Tibial nerve (tissue), 4 donors: Measurements from ENCODE around the gene FXYD3. TPM values are rescaled to one million over a fixed set of nuclear protein-coding genes. Genes with fewer than 3 reads are reported as not detected.

Experiments
- DNase-seq, 2 donors: peaks; one replicate each; pipeline ENCODE4 v3.0.0-alpha.2; 2019; ENCODE audit warnings: low spot score in 2 of 2
- H3K27ac ChIP-seq, 4 donors: fragments of 200-600 bp; sonication (generic) in 3 of 4; one replicate each; pipeline ENCODE4 v1.5.1; 2017 to 2019; ENCODE audit warnings: mild to moderate bottlenecking in 1 of 4
- H3K27me3 ChIP-seq, 2 donors: fragments of 200-600 bp; sonication (generic) in 1 of 2; one replicate each; pipeline versions ENCODE4 v1.5.1 to v1.6.0; 2017 to 2019
- H3K36me3 ChIP-seq, 3 donors: fragments of 200-600 bp; sonication (generic); one replicate each; pipeline ENCODE4 v1.5.1; 2018 to 2019
- H3K4me1 ChIP-seq, 4 donors: fragments of 200-600 bp; sonication (generic) in 3 of 4; one replicate each; pipeline ENCODE4 v1.5.1; 2017 to 2019
- H3K4me3 ChIP-seq, 4 donors: fragments of 200-600 bp; sonication (generic) in 3 of 4; one replicate each; pipeline ENCODE4 v1.5.1; 2017 to 2019; ENCODE audit warnings: mild to moderate bottlenecking in 1 of 4, moderate library complexity in 1 of 4
- H3K9me3 ChIP-seq, 4 donors: fragments of 200-600 bp; sonication (generic) in 3 of 4; one replicate each; pipeline ENCODE4 v1.5.1; 2017 to 2019
- CTCF ChIP-seq, 5 experiments: fragments of 200-600 bp in 3 of 5; fragments of 450-650 bp in 2 of 5; sonication (generic) in 3 of 5; IDR thresholded peaks; one replicate each; pipeline ENCODE4 v1.5.1; 2016 to 2019; ENCODE audit warnings: antibody characterized with exemption in 5 of 5, mild to moderate bottlenecking in 3 of 5, moderate library complexity in 2 of 5
- EP300 ChIP-seq, 2 donors: sonication (generic); formaldehyde crosslinking; IDR thresholded peaks; one replicate each; pipeline ENCODE4 v1.6.1; 2017; ENCODE audit warnings: antibody characterized with exemption in 2 of 2, mild to moderate bottlenecking in 1 of 2
- POLR2A ChIP-seq, 2 donors: fragments of 450-650 bp; IDR thresholded peaks; one replicate each; pipeline ENCODE4 v1.6.1; 2017; ENCODE audit warnings: antibody characterized with exemption in 2 of 2, mild to moderate bottlenecking in 2 of 2, moderate library complexity in 2 of 2
- WGBS, 2 donors: methylation state at CpG; one replicate each; pipeline ENCODE4 v1.1.5; 2018; 5-methylcytosine and 5-hydroxymethylcytosine counted together
- total RNA-seq, 4 donors: library from RNA; depleted of rRNA; stranded (reverse); fragments of >200 nt; gene quantifications; one replicate each; pipeline ENCODE4 v1.1.0, GENCODE V29; 2016

The FXYD3 gene
- total RNA-seq, 4 donors from 2014 or later: 10.8 to 33.9 (median 16.6) TPM

DNA sequence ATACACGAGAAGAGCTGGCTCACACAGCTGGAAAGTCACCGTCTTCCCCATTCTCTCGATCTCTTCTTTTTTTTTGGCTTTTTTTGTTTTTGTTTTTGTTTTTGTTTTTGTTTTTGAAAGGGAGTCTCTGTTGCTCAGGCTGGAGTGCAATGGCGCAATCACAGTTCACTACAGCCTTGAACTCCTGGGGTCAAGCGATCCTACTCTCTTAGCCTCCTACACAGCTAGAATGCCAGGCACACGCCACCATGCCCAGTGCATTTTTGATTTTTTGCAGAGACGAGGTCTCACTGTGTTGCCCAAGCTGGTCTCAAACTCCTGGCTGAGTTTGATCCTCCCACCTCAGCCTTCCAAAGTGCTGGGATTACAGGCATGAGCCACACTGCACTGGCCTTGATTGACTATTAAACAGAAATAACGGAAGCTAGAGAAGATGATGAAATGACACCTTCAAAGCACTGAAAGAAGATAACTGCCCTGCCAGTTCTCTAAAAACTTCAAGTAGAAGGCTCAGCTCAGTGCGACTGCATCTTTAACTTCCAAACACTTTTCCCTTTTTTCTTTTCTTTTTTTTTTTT is 4.0 kb downstream of the FXYD3 start:
- WGBS, 2 donors: 42 to 61% methylated on average over 9 of the region's 9 CpGs
- H3K27ac ChIP-seq: peak overlapping the region; percentile 82 to 99 (median 90)
- no peaks in the 10 kb centered on the region for H3K27me3 ChIP-seq
- H3K4me1 ChIP-seq: peaks cover 0 to 99% (median 55%) of the 10 kb centered on the region in 4 donors
- H3K4me3 ChIP-seq: no peak overlapping the region
- H3K36me3 ChIP-seq: no peaks in the 10 kb centered on the region
- no peaks in the 10 kb centered on the region for H3K9me3 ChIP-seq
- TF ChIP-seq CTCF (IDR thresholded peaks at IDR 0.05) (no peak), EP300 (IDR thresholded peaks at IDR 0.05) (peak in 1 of 2 donors; percentile 56), POLR2A (IDR thresholded peaks at IDR 0.05) (no peak)
- no peak for DNase-seq

GRCh38 chr19:35120492-35120891 is 4.9 kb downstream of the FXYD3 start:
- Histone ChIP-seq H3K4me3 (no peak overlapping the region), H3K36me3 (no peaks in the 10 kb centered on the region), H3K27ac (peak overlapping the region; percentile 82 to 99 (median 90)), H3K9me3 (no peaks in the 10 kb centered on the region), H3K4me1 (peaks cover 0 to 99% (median 59%) of the 10 kb centered on the region in 4 donors), H3K27me3 (no peaks in the 10 kb centered on the region)
- DNase-seq: peak in 1 of 2 donors; percentile 61
- TF ChIP-seq EP300 (IDR thresholded peaks at IDR 0.05) (peak in 1 of 2 donors; percentile 70), POLR2A (IDR thresholded peaks at IDR 0.05) (peak in 1 of 2 donors; percentile 18), CTCF (IDR thresholded peaks at IDR 0.05) (no peak)
- 46 to 56% methylated on average over 7 of the region's 7 CpGs for WGBS, 2 donors

DNA sequence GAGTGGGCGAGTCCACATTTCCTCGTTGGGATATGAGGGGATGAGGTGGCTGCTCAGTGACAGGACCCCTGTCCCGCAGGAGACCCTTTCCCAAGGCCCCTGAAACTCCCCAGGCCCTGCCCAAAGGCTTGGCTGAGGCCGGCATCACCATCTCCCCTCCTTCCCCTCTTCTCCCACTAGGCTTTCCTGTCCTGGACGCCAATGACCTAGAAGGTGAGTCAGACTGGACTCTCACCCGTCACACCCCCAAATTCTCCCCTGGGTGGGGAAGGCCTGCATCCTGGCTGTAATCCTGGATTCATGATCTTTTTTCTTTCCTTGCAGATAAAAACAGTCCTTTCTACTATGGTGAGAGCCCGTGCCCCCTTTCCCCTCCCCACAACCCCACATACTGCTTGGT is 5.3 kb downstream of the FXYD3 start:
- peaks cover 0 to 99% (median 63%) of the 10 kb centered on the region in 4 donors for H3K4me1 ChIP-seq
- whole genome bisulfite sequencing, 2 donors: 53 to 63% methylated on average over 7 of the region's 7 CpGs
- TF ChIP-seq CTCF (IDR thresholded peaks at IDR 0.05) (no peak), POLR2A (IDR thresholded peaks at IDR 0.05) (no peak), EP300 (IDR thresholded peaks at IDR 0.05) (no peak)
- H3K9me3 ChIP-seq: no peaks in the 10 kb centered on the region
- no peaks in the 10 kb centered on the region for H3K27me3 ChIP-seq
- peak overlapping the region; percentile 82 to 99 (median 90) for H3K27ac ChIP-seq
- no peak for DNase-seq
- no peak overlapping the region for H3K4me3 ChIP-seq
- no peaks in the 10 kb centered on the region for H3K36me3 ChIP-seq

- H3K4me3 ChIP-seq: peak overlapping the region in 1 of 4 donors; percentile 6
Measured at GRCh38 chr19:35122687-35123551, 7.3 kb downstream of the FXYD3 start.

More at GRCh38 chr19:35122687-35123551, 7.3 kb downstream of the FXYD3 start:
- Histone ChIP-seq H3K27me3 (no peaks in the 10 kb centered on the region), H3K9me3 (no peaks in the 10 kb centered on the region), H3K36me3 (no peaks in the 10 kb centered on the region), H3K27ac (peak overlapping the region; percentile 82 to 99 (median 90)), H3K4me1 (peaks cover 0 to 99% (median 74%) of the 10 kb centered on the region in 4 donors)
- WGBS, 2 donors: 63 to 65% methylated on average over 18 to 19 of the region's 19 CpGs
- TF ChIP-seq EP300 (IDR thresholded peaks at IDR 0.05): no peak
- TF ChIP-seq POLR2A (IDR thresholded peaks at IDR 0.05): no peak
- TF ChIP-seq CTCF (IDR thresholded peaks at IDR 0.05): no peak
- DNase-seq: no peak
